ENCODE results near the gene CDC42EP3.

CDC42EP3 gene

GRCh38 chr2:37672104-37672869, 845 bp upstream of the CDC42EP3 start:
- Mint-ChIP-seq H3K27ac (peak overlapping the region; percentile 52), H3K4me3 (peak overlapping the region; percentile 78), H3K4me1 (ENCODE audit: low read depth) (peaks cover 24% of the 10 kb centered on the region), H3K9me3 (no peaks in the 10 kb centered on the region), H3K36me3 (ENCODE audit: low read depth) (peaks cover 6% of the 10 kb centered on the region), H3K27me3 (ENCODE audit: low read depth) (peaks cover 7% of the 10 kb centered on the region)

GRCh38 chr2:37671816-37672103, 318 bp upstream of the CDC42EP3 start:
- H3K36me3 Mint-ChIP-seq (ENCODE audit: low read depth): peaks cover 6% of the 10 kb centered on the region
- H3K4me1 Mint-ChIP-seq (ENCODE audit: low read depth): peaks cover 24% of the 10 kb centered on the region
- H3K27me3 Mint-ChIP-seq (ENCODE audit: low read depth): peaks cover 7% of the 10 kb centered on the region
- H3K27ac Mint-ChIP-seq: peak overlapping the region; percentile 52
- H3K9me3 Mint-ChIP-seq: no peaks in the 10 kb centered on the region
- H3K4me3 Mint-ChIP-seq: peak overlapping the region; percentile 78

GRCh38 chr2:37670378-37671008, 949 bp downstream of the CDC42EP3 start:
- Mint-ChIP-seq H3K36me3 (ENCODE audit: low read depth) (peaks cover 6% of the 10 kb centered on the region), H3K27me3 (ENCODE audit: low read depth) (peaks cover 7% of the 10 kb centered on the region), H3K27ac (peak overlapping the region; percentile 82), H3K9me3 (no peaks in the 10 kb centered on the region), H3K4me1 (ENCODE audit: low read depth) (peaks cover 27% of the 10 kb centered on the region), H3K4me3 (peak overlapping the region; percentile 94)

- Mint-ChIP-seq H3K4me3 (peak overlapping the region; percentile 94), H3K36me3 (ENCODE audit: low read depth) (peaks cover 7% of the 10 kb centered on the region), H3K27ac (no peak overlapping the region), H3K9me3 (no peaks in the 10 kb centered on the region), H3K27me3 (ENCODE audit: low read depth) (peaks cover 7% of the 10 kb centered on the region), H3K4me1 (ENCODE audit: low read depth) (peaks cover 27% of the 10 kb centered on the region)
Measured at GRCh38 chr2:37669446-37669845, 2.0 kb downstream of the CDC42EP3 start.

- no peak overlapping the region for H3K27ac Mint-ChIP-seq
- peaks cover 8% of the 10 kb centered on the region for H3K36me3 Mint-ChIP-seq (ENCODE audit: low read depth)
- H3K4me3 Mint-ChIP-seq: no peak overlapping the region
- H3K9me3 Mint-ChIP-seq: no peaks in the 10 kb centered on the region
- H3K4me1 Mint-ChIP-seq (ENCODE audit: low read depth): peaks cover 26% of the 10 kb centered on the region
- peaks cover 7% of the 10 kb centered on the region for H3K27me3 Mint-ChIP-seq (ENCODE audit: low read depth)
Measured at GRCh38 chr2:37667704-37668103, 3.7 kb downstream of the CDC42EP3 start.

- H3K36me3 Mint-ChIP-seq (ENCODE audit: low read depth): peaks cover 8% of the 10 kb centered on the region
- H3K4me1 Mint-ChIP-seq (ENCODE audit: low read depth): peaks cover 25% of the 10 kb centered on the region
- H3K27ac Mint-ChIP-seq: no peak overlapping the region
- H3K9me3 Mint-ChIP-seq: no peaks in the 10 kb centered on the region
- H3K4me3 Mint-ChIP-seq: no peak overlapping the region
- H3K27me3 Mint-ChIP-seq (ENCODE audit: low read depth): peaks cover 7% of the 10 kb centered on the region
Measured at GRCh38 chr2:37666772-37667171, 4.7 kb downstream of the CDC42EP3 start.

GRCh38 chr2:37665604-37666362, 5.7 kb downstream of the CDC42EP3 start:
- no peaks in the 10 kb centered on the region for H3K9me3 Mint-ChIP-seq
- no peak overlapping the region for H3K27ac Mint-ChIP-seq
- peaks cover 23% of the 10 kb centered on the region for H3K4me1 Mint-ChIP-seq (ENCODE audit: low read depth)
- peaks cover 7% of the 10 kb centered on the region for H3K36me3 Mint-ChIP-seq (ENCODE audit: low read depth)
- H3K27me3 Mint-ChIP-seq (ENCODE audit: low read depth): peaks cover 7% of the 10 kb centered on the region
- no peak overlapping the region for H3K4me3 Mint-ChIP-seq

GRCh38 chr2:37665043-37665442, 6.4 kb downstream of the CDC42EP3 start:
- H3K27me3 Mint-ChIP-seq (ENCODE audit: low read depth): peaks cover under 1% of the 10 kb centered on the region
- H3K4me1 Mint-ChIP-seq (ENCODE audit: low read depth): peaks cover 16% of the 10 kb centered on the region
- no peaks in the 10 kb centered on the region for H3K9me3 Mint-ChIP-seq
- no peak overlapping the region for H3K4me3 Mint-ChIP-seq
- H3K27ac Mint-ChIP-seq: no peak overlapping the region
- peaks cover 4% of the 10 kb centered on the region for H3K36me3 Mint-ChIP-seq (ENCODE audit: low read depth)

- no peaks in the 10 kb centered on the region for H3K27me3 Mint-ChIP-seq (ENCODE audit: low read depth)
- H3K27ac Mint-ChIP-seq: no peak overlapping the region
- peaks cover 2% of the 10 kb centered on the region for H3K36me3 Mint-ChIP-seq (ENCODE audit: low read depth)
- H3K4me1 Mint-ChIP-seq (ENCODE audit: low read depth): peaks cover 12% of the 10 kb centered on the region
- H3K9me3 Mint-ChIP-seq: no peaks in the 10 kb centered on the region
- H3K4me3 Mint-ChIP-seq: no peak overlapping the region
Measured at GRCh38 chr2:37664231-37664643, 7.2 kb downstream of the CDC42EP3 start.

GRCh38 chr2:37663390-37663789, 8.1 kb downstream of the CDC42EP3 start:
- peaks cover 2% of the 10 kb centered on the region for H3K36me3 Mint-ChIP-seq (ENCODE audit: low read depth)
- H3K9me3 Mint-ChIP-seq: no peaks in the 10 kb centered on the region
- no peak overlapping the region for H3K27ac Mint-ChIP-seq
- no peaks in the 10 kb centered on the region for H3K27me3 Mint-ChIP-seq (ENCODE audit: low read depth)
- H3K4me1 Mint-ChIP-seq (ENCODE audit: low read depth): peaks cover 12% of the 10 kb centered on the region
- no peak overlapping the region for H3K4me3 Mint-ChIP-seq

- no peaks in the 10 kb centered on the region for H3K9me3 Mint-ChIP-seq
- no peak overlapping the region for H3K4me3 Mint-ChIP-seq
- H3K27ac Mint-ChIP-seq: no peak overlapping the region
- H3K4me1 Mint-ChIP-seq (ENCODE audit: low read depth): peaks cover 33% of the 10 kb centered on the region
- peaks cover 9% of the 10 kb centered on the region for H3K36me3 Mint-ChIP-seq (ENCODE audit: low read depth)
- H3K27me3 Mint-ChIP-seq (ENCODE audit: low read depth): no peaks in the 10 kb centered on the region
Measured at GRCh38 chr2:37659723-37660122, 11.7 kb downstream of the CDC42EP3 start.

GRCh38 chr2:37658682-37659081, 12.8 kb downstream of the CDC42EP3 start:
- H3K27ac Mint-ChIP-seq: no peak overlapping the region
- H3K9me3 Mint-ChIP-seq: no peaks in the 10 kb centered on the region
- H3K27me3 Mint-ChIP-seq (ENCODE audit: low read depth): no peaks in the 10 kb centered on the region
- no peak overlapping the region for H3K4me3 Mint-ChIP-seq
- peaks cover 37% of the 10 kb centered on the region for H3K4me1 Mint-ChIP-seq (ENCODE audit: low read depth)
- H3K36me3 Mint-ChIP-seq (ENCODE audit: low read depth): peaks cover 9% of the 10 kb centered on the region

- peaks cover 9% of the 10 kb centered on the region for H3K36me3 Mint-ChIP-seq (ENCODE audit: low read depth)
- H3K27ac Mint-ChIP-seq: no peak overlapping the region
- no peak overlapping the region for H3K4me3 Mint-ChIP-seq
- peaks cover 44% of the 10 kb centered on the region for H3K4me1 Mint-ChIP-seq (ENCODE audit: low read depth)
- H3K27me3 Mint-ChIP-seq (ENCODE audit: low read depth): no peaks in the 10 kb centered on the region
- H3K9me3 Mint-ChIP-seq: no peaks in the 10 kb centered on the region
Measured at GRCh38 chr2:37657471-37657870, 14.0 kb downstream of the CDC42EP3 start.

- peaks cover 9% of the 10 kb centered on the region for H3K36me3 Mint-ChIP-seq (ENCODE audit: low read depth)
- H3K4me3 Mint-ChIP-seq: peak overlapping the region; percentile 11
- H3K4me1 Mint-ChIP-seq (ENCODE audit: low read depth): peaks cover 46% of the 10 kb centered on the region
- H3K9me3 Mint-ChIP-seq: no peaks in the 10 kb centered on the region
- no peaks in the 10 kb centered on the region for H3K27me3 Mint-ChIP-seq (ENCODE audit: low read depth)
- H3K27ac Mint-ChIP-seq: peak overlapping the region; percentile 68
Measured at GRCh38 chr2:37656512-37657423, 14.7 kb downstream of the CDC42EP3 start.
